ENCODE data around the gene ADIPOR1. TPM values are rescaled to one million over a fixed set of nuclear protein-coding genes. Genes with fewer than 3 reads are reported as not detected.

The ADIPOR1 gene
- total RNA-seq, 4 donors from 2014 or later, result 68.6 to 95.1 (median 80.1) TPM

DNA sequence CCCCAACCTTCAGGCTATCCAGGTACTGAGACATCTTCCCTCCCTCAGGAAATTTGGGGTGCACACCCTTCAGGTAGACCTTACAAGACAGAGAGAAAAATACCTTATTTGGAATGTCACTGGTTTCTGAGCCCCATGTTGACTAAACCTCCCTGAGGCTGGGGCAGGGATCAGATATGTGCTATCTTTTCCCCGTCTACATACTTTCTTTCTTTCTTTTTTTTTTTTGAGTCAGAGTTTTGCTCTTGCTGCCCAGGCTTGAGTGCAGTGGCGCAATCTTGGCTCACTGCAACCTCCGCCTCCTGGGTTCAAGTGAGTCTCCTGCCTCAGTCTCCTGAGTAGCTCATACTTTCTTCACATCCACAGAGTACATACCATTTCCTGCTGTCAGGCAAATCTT is 7.3 kb upstream of the ADIPOR1 start:
- TF ChIP-seq POLR2A (IDR thresholded peaks at IDR 0.05) (no peak), EP300 (IDR thresholded peaks at IDR 0.05) (no peak)
- TF ChIP-seq, protein P1, sequence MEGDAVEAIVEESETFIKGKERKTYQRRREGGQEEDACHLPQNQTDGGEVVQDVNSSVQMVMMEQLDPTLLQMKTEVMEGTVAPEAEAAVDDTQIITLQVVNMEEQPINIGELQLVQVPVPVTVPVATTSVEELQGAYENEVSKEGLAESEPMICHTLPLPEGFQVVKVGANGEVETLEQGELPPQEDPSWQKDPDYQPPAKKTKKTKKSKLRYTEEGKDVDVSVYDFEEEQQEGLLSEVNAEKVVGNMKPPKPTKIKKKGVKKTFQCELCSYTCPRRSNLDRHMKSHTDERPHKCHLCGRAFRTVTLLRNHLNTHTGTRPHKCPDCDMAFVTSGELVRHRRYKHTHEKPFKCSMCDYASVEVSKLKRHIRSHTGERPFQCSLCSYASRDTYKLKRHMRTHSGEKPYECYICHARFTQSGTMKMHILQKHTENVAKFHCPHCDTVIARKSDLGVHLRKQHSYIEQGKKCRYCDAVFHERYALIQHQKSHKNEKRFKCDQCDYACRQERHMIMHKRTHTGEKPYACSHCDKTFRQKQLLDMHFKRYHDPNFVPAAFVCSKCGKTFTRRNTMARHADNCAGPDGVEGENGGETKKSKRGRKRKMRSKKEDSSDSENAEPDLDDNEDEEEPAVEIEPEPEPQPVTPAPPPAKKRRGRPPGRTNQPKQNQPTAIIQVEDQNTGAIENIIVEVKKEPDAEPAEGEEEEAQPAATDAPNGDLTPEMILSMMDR (IDR thresholded peaks at IDR 0.05), result no peak
- 85 to 91% methylated on average over 3 of the region's 3 CpGs for WGBS, 2 donors
- Histone ChIP-seq H3K27me3 (no peaks in the 10 kb centered on the region), H3K9me3 (no peaks in the 10 kb centered on the region), H3K4me3 (no peak overlapping the region), H3K4me1 (peaks cover 0 to 24% (median 3%) of the 10 kb centered on the region in 4 donors), H3K27ac (no peak overlapping the region), H3K36me3 (peaks cover 0 to 47% (median 0%) of the 10 kb centered on the region in 3 donors)
- DNase-seq (ENCODE audit: low spot score in 2 of 2), result no peak

DNA sequence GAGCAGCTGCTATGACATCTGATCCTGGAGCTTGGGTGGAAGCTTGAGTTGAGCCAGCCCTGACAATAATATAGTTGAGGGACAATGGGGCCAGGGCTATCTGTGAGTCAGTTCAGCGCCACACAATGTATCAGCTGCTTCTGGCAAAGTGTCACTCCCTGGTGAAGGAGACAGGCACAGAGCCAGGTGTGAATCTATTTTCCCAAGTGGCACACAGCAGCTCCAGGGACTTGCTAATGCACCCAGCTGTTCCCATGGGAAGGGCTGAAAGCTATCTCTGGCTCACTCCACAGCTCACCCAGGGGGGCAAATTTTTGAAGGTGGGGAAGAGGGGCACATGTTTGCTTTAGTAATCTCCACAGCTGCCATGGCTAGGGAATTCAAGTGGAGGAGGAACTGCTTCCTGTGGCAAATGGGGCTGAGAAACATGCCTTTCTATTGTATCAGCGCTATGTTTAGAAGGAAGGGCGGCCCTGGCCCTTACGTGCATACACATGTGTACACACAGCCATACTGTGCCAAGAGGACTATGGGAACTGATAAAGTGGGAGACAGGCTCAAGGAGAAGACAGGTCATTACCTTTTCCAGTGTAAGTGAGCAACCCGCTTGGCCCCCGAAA is 6.8 kb upstream of the ADIPOR1 start:
- H3K9me3 ChIP-seq, result no peaks in the 10 kb centered on the region
- TF ChIP-seq EP300 (IDR thresholded peaks at IDR 0.05), result no peak

DNA sequence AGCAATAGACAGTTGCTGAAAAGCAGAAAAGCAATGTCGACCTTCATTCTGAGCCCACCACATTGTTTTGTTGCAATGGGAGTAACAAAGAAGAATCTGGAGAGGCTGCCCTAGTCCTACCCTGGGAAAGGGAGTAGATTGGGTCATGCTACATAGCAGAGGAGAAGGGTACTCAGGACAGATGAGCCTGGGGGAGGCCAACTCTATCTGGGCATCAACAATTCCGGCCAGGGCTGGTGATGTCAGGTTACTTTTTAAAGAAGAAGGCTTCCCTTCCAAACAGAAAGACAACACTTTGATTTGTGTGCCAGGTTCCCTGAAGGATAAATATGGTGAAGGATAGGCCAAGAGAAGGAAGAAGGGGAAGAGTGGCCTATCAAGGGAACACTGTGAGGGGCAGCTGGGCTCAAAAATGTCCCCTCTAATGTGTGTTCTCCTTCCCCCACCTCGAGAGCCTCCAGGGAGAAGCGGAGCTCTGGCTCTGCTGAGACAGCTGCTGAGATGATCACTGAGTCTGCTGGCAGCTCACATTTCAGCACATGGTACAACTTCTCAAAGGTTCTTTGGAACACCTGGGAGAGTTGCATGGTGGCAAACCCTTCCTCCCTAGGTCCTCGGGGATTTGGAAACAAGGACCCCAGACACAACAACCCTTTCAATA is 3.2 kb upstream of the ADIPOR1 start:
- TF ChIP-seq, protein P1 (IDR thresholded peaks at IDR 0.05), result no peak
- TF ChIP-seq POLR2A (IDR thresholded peaks at IDR 0.05) (no peak), EP300 (IDR thresholded peaks at IDR 0.05) (no peak)
- Histone ChIP-seq H3K9me3 (no peaks in the 10 kb centered on the region), H3K27ac (no peak overlapping the region), H3K27me3 (no peaks in the 10 kb centered on the region), H3K36me3 (peaks cover 0 to 47% (median 0%) of the 10 kb centered on the region in 3 donors), H3K4me1 (peaks cover 0 to 28% (median 16%) of the 10 kb centered on the region in 4 donors), H3K4me3 (no peak overlapping the region)
- DNase-seq (ENCODE audit: low spot score in 2 of 2), result no peak
- WGBS, 2 donors, result 85 to 90% methylated on average over 5 of the region's 5 CpGs

More for the DNA sequence above, 6.8 kb upstream of the ADIPOR1 start:
- Histone ChIP-seq H3K4me3 (no peak overlapping the region), H3K36me3 (peaks cover 0 to 47% (median 0%) of the 10 kb centered on the region in 3 donors), H3K27ac (no peak overlapping the region), H3K4me1 (peaks cover 0 to 24% (median 3%) of the 10 kb centered on the region in 4 donors), H3K27me3 (no peaks in the 10 kb centered on the region)
- 79 to 86% methylated on average over 6 of the region's 6 CpGs for WGBS, 2 donors
- no peak for DNase-seq (ENCODE audit: low spot score in 2 of 2)

DNA sequence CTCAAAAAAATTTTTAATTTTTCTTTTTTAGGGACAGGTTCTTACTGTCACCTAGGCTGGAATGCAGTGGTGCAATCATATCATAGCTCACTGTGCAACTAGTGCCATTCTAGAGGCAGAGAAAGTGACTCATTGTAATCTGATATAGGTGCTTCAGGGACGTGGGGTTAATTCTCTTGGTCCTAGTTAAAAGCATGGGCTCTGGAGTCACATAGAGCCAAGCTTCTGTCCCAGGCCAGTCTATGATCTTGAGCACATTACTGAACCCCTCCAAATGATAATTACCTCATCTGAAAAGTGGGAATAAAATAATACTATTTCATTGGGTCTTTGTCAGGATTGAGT is 1.1 kb upstream of the ADIPOR1 start:
- Histone ChIP-seq H3K4me1 (peaks cover 0 to 42% (median 21%) of the 10 kb centered on the region in 4 donors), H3K27me3 (no peaks in the 10 kb centered on the region), H3K9me3 (no peaks in the 10 kb centered on the region), H3K27ac (no peak overlapping the region), H3K36me3 (peaks cover 0 to 40% (median 0%) of the 10 kb centered on the region in 3 donors), H3K4me3 (no peak overlapping the region)
- TF ChIP-seq POLR2A (IDR thresholded peaks at IDR 0.05) (no peak), EP300 (IDR thresholded peaks at IDR 0.05) (no peak)
- TF ChIP-seq, protein P1 (IDR thresholded peaks at IDR 0.05), result no peak
- no peak for DNase-seq (ENCODE audit: low spot score in 2 of 2)
- 50 to 62% methylated on average over 1 of the region's 1 CpG for WGBS, 2 donors

DNA sequence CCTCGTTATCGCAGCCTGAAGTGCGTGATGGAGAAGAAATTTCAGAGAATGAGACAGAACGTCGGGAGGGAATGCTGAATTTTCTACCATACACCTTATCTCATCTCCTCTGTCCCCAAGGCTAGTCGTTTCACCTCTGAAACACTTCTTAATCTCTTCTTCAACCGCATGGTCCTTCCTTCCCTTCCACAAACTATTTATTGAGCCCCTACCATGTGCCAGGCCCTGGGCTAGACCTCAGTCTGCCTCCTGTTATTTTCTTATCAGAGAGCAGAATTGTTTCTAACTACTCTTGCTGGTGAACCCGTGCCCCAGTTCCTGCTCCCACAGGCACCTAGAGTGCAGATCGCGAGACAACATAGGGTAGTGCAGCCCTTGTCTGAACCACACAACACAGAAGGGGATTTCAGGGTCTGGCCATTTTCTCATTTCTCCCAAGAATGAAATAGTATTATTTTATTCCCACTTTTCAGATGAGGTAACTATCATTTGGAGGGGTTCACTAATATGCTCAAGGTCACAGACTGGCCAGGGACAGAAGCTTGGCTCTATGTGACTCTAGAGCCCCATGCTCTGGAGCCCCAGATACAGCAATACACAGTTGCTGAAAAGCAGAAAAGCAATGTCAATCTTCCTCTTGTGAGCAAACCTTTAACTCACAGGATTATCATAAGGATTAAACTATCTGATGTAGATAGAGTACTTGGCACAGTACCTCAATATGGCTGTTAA is 598 bp upstream of the ADIPOR1 start:
- H3K36me3 ChIP-seq, result peaks cover 0 to 34% (median 0%) of the 10 kb centered on the region in 3 donors
- peaks cover 0 to 47% (median 22%) of the 10 kb centered on the region in 4 donors for H3K4me1 ChIP-seq
- no peaks in the 10 kb centered on the region for H3K27me3 ChIP-seq
- H3K9me3 ChIP-seq, result no peaks in the 10 kb centered on the region
- H3K27ac ChIP-seq, result peak overlapping the region; percentile 95 to 98 (median 96)
- no peak for TF ChIP-seq EP300 (IDR thresholded peaks at IDR 0.05)
- TF ChIP-seq, protein P1 (IDR thresholded peaks at IDR 0.05), result no peak
- H3K4me3 ChIP-seq, result peak overlapping the region; percentile 41 to 97 (median 88)
- WGBS, 2 donors, result 2 to 3% methylated on average over 10 of the region's 10 CpGs
- DNase-seq (ENCODE audit: low spot score in 2 of 2), result no peak
